Adipose tissue (tissue), 3 donors: ENCODE results near the gene TPPP. TPM values are rescaled to one million over a fixed set of nuclear protein-coding genes. Genes with fewer than 3 reads are reported as not detected.
"Not testable (repeated sequence)": the region's sequence is repeated elsewhere in the genome, so short reads cannot be mapped to it uniquely, and the experiment has no call there.

Experiments
- H3K27ac ChIP-seq: one replicate; pipeline ENCODE4 v1.5.1; 2013; ENCODE audit warnings: low read depth, low read length
- WGBS, 3 donors: extraction: QIAGEN DNeasy Blood & Tissue Kit; methylation state at CpG; one replicate each; pipeline ENCODE4 v1.1.7; 2013; 5-methylcytosine and 5-hydroxymethylcytosine counted together
- polyA plus RNA-seq, 3 donors: library from polyadenylated mRNA; stranded (reverse); fragments of 200-250 nt; gene quantifications; one replicate each; pipeline ENCODE4 v1.2.3, GENCODE V29; 2013
- donor health status: healthy with polysubstance abuse.
- donor health status: Bipolar disorder and iron deficiency.
- donor health status: healthy.

Gene TPPP
- polyA plus RNA-seq: 1 to 10 TPM; 1.2 to 3.1 (median 2.7) TPM

DNA sequence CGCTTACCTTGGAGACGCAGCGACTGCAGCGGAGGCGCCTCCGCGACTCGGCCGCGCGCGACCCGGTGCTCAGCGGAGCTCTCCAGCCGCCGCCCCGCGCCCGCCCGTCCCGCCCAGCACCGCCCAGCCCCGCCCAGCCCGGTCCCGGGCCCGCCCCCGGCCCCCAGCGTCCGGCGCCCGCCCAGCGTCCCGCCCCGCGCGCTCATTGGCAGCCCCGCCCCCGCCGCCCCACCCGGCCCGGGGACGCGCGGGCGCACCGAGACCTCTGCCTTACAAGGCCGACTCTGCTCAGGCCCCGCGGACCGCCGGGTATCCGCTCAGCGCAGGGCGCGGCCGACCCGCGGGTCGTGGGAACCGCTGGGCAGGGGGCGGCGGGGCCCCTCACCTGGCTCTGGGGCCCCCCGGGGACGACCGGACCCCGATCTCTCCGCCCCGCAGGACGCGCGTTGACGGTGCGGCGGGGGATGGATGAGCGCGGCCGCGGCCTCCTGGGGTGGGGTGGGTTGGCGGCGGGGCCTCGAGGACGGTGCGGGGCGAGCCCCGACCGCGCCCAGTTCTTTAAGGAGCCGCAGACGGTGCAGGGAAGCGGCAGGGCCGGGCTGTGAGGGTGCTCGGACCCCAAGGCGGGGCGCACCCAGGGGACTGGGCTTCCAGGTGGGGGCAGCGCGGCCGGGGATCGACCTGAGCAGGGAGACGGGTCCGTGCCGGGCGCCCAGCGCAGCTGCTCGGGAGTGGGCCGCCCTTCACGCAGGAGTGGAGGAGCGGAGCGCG is at the start of gene TPPP:
TPPP (minus strand) TSS at position 82 of the 771 bp plus-strand sequence. CDS start 15,292 bp downstream, outside the sequence.
- H3K27ac ChIP-seq: not testable (repeated sequence)
- 0% methylated on average over 31 to 85 of the region's 109 CpGs for whole genome bisulfite sequencing, 3 donors

DNA sequence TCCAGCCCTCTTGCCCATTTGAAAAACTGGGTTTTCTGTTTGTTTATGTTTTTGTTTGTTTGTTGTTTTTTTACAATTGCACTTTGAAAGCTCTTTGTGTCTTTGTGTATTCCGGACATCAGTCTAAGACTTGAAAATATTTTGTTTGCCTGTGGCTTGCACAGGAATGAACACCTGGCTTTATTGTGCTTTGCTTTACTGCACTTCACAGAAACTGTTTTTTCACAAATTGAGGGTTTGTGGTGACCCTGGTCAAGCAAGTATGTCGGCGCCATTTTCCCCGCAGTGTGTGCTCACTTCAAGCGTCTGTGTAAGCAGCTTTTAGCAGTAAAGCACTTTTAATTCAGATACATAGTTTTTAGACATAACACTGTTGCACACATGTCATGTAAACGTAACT is 49.1 kb upstream of the TPPP start:
- 84 to 91% (median 89%) methylated on average over 6 of the region's 6 CpGs for WGBS, 3 donors
- H3K27ac ChIP-seq: not testable (repeated sequence)

DNA sequence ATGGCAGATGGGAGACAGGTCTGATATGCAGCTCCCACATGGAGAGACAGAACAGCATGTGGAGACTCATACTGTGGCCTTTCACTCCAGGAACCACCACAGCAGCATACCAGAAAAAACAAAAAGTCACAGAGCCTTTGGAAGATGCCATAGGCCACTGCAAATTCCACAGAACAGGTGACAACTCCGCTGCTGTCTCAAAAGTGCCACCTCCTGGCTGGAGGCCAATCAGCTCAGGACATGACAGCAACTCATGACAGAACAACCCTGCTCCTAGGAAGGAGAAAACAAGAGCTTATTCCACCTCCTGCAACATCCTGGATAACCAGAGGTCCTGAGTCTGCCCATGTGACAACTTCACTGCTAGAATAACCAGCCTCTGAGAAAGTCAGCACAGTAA is 41.0 kb upstream of the TPPP start:
- H3K27ac ChIP-seq: not testable (repeated sequence)
- WGBS, 3 donors: 30 to 100% methylated on average over 1 of the region's 1 CpG; no CpG with 5 or more reads in 1 of the 3 donors

DNA sequence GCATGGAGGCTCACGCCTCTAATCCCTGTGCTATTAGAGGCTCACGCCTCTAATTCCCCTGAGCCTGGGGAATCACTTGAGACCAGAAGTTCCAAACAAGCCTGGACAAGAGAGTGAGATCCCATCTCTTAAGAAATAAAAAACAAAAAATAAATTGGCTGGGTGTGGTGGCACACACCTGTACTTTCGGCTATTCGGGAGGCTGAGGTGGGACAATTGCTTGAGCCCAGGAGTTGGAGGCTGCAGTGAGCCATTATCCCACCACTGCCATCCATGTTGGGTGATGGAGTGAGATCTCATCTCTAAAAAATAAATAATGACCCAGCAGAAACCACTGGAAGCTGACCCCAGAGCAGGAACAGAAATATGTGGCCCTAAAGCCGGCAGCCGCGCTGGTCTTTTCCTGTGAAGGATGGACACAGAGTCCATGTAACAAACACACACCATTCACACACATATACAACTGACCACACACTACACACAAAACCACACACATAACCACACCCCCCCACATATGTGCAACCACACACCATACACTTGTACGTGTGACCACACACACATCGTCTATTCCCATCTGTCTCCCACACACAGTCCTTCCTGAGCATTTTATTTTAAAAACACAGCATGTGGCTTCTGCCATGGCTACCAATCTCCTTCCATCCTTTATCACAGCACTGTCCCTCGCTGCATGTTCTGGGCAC is 39.8 kb upstream of the TPPP start:
- 83 to 96% (median 93%) methylated on average over 7 to 10 of the region's 10 CpGs for WGBS, 3 donors
- not testable (repeated sequence) for H3K27ac ChIP-seq

DNA sequence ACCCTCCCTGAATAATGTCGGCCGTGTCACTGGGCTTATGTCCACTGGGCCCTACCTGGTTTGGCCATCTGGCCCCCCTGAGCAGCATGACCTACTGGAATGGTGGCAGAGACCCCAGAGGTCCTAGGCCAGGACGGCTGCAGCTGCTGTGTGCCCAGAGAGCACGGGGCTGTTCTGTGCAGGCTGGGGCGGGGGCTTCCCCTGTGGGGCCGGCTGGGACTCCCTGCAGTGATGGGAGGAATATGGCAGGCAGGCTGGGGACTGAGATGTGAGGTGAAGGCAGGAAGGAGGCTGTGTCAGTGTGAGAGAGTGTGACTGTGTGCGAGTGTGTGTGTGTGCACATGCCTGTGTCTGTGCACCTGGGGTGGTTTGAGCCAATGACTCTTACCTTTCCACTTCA is 36.1 kb upstream of the TPPP start:
- H3K27ac ChIP-seq: not testable (repeated sequence)
- 77 to 82% (median 80%) methylated on average over 3 to 5 of the region's 7 CpGs for WGBS, 3 donors

DNA sequence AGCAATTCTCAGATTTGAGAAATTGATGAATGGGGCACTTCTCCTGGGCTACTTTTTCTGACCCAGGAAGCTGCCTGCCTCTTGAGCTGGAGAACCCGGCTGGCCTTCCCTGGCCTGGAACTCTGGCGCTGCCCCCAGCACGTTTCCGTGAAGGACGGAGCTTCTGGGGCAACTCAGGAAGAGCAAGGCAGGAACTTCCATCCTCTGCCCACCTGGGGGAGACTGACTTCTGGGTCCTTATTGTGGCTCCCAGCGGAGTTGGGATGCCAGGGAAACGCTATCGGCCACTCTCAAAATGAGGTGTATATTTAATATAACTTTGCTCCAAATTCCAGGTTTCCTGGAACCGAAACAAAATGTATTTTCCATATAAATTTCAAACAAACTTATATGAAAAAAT is 33.9 kb upstream of the TPPP start:
- 33 to 64% (median 56%) methylated on average over 4 to 7 of the region's 9 CpGs for WGBS, 3 donors

DNA sequence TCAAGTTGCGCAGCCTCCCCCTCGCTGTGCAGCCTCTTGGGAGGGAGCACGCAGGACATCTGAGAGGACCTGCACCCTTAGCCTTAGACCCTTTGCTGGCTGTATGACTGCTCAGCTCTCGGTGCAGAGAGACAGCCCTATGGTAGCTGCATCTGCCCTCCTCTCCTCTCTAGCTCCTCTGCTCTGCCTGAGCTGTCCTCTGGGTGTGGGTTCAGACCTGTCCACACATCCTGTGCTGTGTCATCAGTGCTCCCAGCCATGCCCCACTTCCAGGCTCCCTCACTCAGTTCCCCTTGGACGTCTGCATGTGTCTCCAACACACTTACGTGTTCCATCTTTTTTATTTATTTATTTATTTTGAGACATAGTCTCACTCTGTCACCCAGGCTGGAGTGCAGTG is 30.7 kb upstream of the TPPP start:
- WGBS, 3 donors: 71 to 95% (median 77%) methylated on average over 2 of the region's 6 CpGs
- not testable (repeated sequence) for H3K27ac ChIP-seq

More for the DNA sequence above, 33.9 kb upstream of the TPPP start:
- not testable (repeated sequence) for H3K27ac ChIP-seq

DNA sequence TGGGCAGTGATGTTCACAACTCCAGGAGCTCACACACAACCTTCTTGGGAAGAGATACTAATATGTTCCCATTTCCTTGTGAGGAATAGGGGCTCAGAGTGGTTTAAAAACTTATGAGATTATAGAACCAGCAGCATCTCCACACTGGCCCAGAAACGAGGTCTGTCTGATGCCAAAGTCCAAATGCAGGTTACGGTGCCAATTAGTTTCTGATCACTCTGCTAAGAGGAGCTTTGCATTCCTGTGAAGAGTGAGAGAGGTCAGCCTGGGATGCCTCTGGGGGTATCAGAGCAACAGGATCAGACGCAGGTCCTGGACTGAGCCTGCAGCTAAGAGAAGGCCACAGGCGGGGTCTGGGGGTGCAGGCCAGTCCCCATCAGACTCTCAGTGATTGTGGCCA is 30.2 kb upstream of the TPPP start:
- not testable (repeated sequence) for H3K27ac ChIP-seq
- 40 to 85% (median 74%) methylated on average over 1 to 2 of the region's 4 CpGs for WGBS, 3 donors

DNA sequence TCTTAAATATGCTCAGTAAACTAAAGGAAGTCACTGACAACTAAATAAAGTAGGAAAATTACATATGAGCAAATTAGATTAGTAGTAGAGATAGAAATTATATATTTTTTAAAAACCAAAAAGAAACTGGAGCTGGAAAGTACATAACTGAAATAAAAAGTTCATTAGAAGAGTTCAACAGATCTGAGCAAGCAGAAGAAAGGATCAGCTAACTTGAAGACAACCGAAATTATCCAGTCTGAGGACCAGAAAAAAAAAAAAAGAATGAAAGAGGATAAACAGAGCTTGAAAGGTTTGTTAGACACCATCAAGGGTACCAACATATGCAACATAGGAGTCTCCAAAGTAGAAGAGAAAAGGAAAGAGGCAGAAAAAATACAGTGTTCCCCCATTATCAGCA is 26.2 kb upstream of the TPPP start:
- WGBS, 3 donors: 93 to 97% (median 93%) methylated on average over 1 of the region's 1 CpG
- not testable (repeated sequence) for H3K27ac ChIP-seq

DNA sequence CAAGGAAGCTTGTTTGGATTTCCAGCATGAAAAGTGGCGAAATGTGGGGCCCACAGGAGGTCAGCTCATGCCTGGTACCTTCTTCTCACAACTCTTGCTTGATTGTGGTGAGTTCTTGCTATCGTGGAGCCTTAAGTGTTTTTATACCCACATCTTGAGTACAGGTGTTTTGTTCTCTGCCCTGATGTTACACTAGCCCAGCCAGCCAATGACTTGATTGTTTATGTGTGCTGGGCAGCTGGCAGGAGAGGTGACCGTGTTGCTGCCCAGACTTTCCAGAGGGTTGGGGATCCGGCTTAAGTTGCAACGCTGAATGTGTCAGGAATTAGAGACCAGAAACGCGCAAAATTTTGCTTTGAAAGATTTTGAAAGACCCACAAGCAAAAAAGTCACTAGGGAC is 24.0 kb upstream of the TPPP start:
- 73 to 79% (median 74%) methylated on average over 6 to 7 of the region's 7 CpGs for WGBS, 3 donors
- no peak overlapping the region for H3K27ac ChIP-seq

DNA sequence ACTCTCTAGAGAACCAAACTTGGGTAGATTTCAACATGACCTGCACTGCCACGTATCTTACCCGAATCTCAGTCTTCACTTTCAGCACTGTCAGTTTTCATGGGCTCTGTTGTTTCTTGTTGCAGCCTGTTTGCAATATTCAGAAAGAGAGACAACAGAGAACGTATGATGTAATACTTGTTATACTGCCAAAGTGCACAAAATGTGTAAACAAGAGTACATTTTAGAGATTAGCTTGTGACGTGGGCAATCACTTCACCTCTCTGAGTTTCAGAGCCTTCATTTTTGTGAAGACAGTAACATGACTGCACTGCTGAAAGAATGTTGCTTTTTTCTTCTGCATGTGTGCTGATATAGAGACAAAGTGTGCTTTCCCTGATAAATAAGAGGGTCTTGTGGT is 23.6 kb upstream of the TPPP start:
- H3K27ac ChIP-seq: not testable (repeated sequence)
- WGBS, 3 donors: 44 to 70% (median 62%) methylated on average over 4 of the region's 4 CpGs

DNA sequence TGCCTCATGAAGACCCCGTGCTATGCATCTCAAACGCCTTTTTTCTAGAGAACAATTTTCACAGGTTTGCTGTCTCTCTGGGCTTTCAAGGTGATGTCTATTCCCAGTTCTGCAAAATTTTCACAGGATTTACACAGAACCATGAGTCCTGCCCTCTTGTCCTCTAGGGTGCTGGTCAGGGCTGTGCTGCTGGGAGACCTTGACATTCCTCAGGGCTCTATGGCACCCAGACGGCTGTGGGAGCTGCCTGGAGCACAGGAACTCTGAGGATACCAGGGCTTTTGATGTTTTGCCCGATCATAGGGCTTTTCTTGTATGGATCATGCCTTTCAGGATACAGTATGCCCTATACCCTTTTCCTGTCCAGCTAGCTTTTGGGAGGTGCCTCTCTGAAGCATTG is 22.5 kb upstream of the TPPP start:
- WGBS, 3 donors: 80 to 94% (median 93%) methylated on average over 4 of the region's 4 CpGs

DNA sequence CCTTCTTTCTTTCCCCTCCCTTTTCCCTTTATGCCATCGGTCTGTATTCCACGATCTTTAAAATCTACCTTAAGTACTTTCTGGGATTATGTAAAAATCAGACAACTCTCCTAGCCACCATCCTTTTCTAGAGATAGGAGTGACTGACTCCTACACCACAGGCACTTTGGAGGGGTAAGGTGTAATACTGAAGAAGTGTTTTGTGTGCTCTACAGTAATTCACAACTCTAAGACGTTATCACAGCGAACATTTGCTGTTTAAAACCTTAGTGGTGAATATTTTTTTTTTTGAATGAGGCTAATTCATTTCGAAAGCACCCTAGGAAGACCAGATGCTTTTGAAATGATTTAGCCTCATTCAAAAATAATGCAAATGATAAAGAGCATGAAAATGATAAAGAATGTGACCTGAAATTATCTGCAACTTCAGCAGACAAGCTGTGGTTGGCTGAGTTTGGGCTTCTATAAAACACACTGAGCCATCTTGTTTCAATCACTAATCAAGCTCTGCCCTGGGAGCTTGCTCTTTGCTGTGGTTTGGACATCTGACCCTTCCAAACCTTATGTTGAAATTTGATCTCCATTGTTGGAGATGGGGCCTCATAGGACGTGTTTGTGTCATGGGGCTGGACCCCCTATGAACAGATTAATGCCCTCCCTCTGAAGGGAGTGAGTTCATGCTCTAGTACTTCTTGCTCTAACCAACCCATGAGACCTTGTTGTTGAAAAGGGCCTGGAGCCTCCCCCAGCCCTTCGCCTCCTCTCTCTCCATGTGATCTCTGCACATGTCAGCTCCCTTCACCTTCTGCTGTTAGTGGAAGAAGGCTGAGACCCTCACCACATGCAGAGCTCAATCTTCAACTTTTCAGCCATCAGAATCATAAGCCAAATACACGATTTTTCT is 21.3 kb upstream of the TPPP start:
- H3K27ac ChIP-seq: not testable (repeated sequence)
- WGBS, 3 donors: 61 to 78% (median 74%) methylated on average over 5 to 7 of the region's 8 CpGs

More for the DNA sequence above, 22.5 kb upstream of the TPPP start:
- H3K27ac ChIP-seq: not testable (repeated sequence)

DNA sequence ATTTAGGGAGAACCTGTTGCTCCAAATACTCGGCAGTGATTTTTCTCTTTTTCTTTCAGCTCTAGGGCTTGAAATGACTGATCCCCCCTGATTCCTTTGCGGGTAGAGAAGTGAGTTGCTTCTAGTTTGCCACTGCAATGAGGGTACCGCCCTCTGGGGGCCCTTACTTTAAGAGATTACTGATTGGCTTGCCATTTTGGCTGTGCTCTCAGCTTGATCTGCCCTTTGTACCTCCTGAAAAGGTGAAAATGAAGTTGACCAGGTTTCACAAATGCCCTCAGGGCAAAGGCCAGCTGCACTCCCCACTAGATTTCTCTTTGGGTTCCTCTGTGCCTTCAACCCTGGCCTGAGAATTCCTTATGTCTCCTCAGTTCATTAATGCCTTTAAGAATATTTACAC is 20.5 kb upstream of the TPPP start:
- 71 to 87% (median 75%) methylated on average over 2 to 3 of the region's 3 CpGs for whole genome bisulfite sequencing, 3 donors
- not testable (repeated sequence) for H3K27ac ChIP-seq

DNA sequence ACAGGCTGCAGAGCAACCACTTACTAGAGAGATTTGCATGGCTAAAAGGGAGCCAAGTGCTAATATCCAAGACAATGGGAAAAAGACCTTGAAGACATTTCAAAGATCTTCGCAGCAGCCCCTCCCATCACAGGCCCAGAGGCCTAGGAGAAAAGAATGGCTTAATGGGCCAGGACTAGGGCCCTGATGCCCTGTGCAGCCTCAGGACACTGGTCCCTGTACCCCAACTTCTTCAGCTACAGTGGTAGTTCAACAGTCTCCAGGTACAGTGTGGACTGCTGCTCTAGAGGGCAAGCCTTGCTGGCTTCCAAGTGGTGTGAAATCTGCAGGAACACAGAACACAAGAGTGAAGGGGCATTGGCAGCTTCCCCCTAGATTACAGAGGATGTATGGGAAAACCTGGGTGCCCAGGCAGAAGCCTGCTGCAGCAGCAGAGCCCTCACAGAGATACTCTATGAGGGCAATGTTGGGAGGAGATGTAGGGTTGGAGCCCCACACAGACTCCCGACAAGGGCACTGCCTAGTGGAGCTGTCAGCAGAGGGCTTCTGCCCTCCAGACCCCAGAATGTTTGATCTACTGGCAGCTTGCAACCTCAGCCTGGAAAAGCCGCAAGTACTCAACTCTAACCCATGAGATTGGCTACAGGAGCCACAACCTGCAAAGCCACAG is 15.8 kb upstream of the TPPP start:
- WGBS, 3 donors: 93 to 100% (median 95%) methylated on average over 1 to 3 of the region's 3 CpGs
- not testable (repeated sequence) for H3K27ac ChIP-seq

DNA sequence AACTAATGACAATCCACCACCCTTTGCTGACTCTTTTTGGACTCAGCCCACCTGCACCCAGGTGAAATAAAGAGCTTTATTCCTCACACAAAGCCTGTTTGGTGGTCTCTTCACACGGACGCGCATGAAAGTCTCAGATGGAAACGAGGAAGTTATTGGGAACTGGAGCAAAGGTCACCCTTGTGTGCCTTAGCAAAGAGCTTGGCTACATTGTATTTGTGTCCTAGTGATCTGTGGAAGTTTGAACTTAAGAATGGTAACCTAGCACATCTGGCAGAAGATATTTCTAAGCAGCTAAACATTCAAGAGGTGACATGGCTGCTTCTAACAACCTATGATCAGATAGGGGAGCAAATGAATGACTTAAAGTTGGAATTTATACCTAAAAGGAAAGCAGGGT is 15.2 kb upstream of the TPPP start:
- 84 to 89% (median 86%) methylated on average over 4 of the region's 4 CpGs for WGBS, 3 donors
- not testable (repeated sequence) for H3K27ac ChIP-seq

DNA sequence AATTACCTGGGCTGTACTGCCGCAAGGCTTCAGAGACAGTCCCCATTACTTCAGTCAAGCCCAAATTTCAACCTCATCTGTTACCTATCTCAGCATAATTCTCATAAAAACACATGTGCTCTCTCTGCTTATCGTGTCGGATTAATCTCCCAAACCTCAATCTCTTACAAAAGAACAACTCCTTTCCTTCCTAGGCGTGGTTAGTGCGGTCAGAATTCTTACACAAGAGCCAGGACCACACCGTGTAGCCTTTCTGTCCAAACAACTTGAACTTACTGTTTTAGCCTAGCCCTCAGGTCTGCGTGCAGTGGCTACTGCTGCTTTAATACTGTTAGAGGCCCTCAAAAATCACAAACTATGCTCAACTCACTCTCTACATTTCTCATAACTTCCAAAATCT is 13.0 kb upstream of the TPPP start:
- 54 to 87% (median 63%) methylated on average over 7 of the region's 7 CpGs for WGBS, 3 donors
- not testable (repeated sequence) for H3K27ac ChIP-seq
